HG03432 (cell line): ENCODE data around the gene KRTAP5-11.
"Not testable (repeated sequence)": the region's sequence is repeated elsewhere in the genome, so short reads cannot be mapped to it uniquely, and the experiment has no call there.

Experiments
- ATAC-seq: cut with Tn5 transposase; IDR thresholded peaks from one replicate; pipeline ENCODE4 v1.9.1; 2021; ENCODE audit warnings: mild to moderate bottlenecking, moderate library complexity; ENCODE audit not compliant: unreplicated experiment

KRTAP5-11 gene, protein sequence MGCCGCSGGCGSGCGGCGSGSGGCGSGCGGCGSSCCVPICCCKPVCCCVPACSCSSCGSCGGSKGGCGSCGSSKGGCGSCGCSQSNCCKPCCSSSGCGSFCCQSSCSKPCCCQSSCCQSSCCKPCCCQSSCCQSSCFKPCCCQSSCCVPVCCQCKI

DNA sequence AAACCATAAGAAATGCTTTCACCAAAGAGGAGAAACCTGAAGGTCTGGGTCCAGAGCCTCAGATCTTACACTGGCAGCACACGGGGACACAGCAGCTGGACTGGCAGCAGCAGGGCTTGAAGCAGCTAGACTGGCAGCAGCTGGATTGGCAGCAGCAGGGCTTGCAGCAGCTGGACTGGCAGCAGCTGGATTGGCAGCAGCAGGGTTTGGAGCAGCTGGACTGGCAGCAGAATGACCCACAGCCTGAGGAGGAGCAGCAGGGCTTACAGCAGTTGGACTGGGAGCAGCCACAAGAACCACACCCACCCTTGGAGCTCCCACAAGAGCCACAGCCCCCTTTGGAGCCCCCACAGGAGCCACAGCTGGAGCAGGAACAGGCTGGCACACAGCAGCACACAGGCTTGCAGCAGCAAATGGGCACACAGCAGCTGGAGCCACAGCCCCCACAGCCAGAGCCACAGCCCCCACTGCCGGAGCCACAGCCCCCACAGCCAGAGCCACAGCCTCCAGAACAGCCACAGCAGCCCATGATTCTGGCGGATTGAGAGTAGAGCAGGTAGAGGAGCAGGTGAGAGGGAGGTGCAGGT, at the start of gene KRTAP5-11:
Gene KRTAP5-11 (minus strand): TSS at position 567 of the 587 bp plus-strand sequence. CDS start 38 bp downstream, at position 529.
- ATAC-seq = no peak

DNA sequence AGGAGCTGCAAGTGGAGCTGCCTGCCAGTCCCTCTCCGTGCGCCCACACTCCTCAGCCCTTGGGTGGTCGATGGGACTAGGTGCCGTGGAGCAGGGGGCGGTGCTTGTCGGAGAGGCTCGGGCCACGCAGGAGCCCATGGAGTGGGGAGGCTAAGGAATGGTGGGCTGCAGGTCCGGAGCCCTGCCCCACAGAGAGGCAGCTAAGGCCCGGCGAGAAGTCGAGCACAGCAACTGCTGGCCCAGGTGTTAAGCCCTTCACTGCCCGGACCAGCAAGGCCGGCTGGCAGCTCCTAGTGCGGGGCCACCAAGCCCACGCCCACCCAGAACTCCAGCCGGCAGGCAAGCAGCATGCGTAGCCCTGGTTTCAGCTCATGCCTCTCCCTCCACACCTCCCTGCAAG, 48.9 kb upstream of the KRTAP5-11 start:
- ATAC-seq = not testable (repeated sequence)

GRCh38 chr11:71630071-71630470, 47.4 kb upstream of the KRTAP5-11 start:
- ATAC-seq = not testable (repeated sequence)

DNA sequence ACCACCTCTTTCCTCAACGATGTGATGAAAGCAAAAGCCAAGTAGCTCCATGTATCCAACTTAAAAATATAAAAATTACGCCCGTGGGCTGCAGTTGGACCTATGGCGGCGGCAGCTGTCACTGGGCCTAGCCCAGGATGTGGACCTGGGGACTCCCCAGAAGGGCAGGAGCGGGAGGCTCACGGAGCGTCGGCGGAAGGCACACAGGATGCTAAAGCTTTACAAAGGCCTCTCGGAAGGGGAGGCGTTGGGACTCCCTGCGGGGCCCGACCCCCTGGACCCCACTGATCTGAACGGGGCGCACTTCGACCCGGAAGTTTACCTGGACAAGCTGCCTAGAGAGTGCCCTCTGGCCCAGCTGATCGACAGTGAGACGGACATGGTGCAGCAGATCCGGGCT, 46.3 kb upstream of the KRTAP5-11 start:
- not testable (repeated sequence) for ATAC-seq

DNA sequence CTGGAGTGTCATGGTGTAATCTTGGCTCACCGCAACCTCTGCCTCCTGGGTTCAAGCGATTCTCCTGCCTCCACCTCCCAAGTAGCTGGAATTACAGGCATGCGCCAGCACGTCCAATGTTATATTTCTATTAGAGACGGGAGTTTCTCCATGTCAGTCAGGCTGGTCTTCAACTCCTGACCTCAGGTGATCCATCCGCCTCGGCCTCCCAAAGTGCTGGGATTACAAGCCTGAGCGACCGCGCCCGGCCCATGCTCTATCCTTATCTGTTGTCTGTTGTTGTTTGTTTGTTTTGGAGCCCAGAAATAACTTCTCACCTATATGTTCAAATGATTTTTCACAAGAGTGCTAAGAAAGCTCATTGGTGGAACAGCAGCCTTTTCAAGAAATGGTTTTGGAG, 40.6 kb upstream of the KRTAP5-11 start:
- not testable (repeated sequence) for ATAC-seq

- not testable (repeated sequence) for ATAC-seq
These were observed 39.9 kb upstream of the KRTAP5-11 start for GRCh38 chr11:71622561-71622960.

- not testable (repeated sequence) for ATAC-seq
These were observed 32.3 kb upstream of the KRTAP5-11 start for GRCh38 chr11:71615003-71615402.

DNA sequence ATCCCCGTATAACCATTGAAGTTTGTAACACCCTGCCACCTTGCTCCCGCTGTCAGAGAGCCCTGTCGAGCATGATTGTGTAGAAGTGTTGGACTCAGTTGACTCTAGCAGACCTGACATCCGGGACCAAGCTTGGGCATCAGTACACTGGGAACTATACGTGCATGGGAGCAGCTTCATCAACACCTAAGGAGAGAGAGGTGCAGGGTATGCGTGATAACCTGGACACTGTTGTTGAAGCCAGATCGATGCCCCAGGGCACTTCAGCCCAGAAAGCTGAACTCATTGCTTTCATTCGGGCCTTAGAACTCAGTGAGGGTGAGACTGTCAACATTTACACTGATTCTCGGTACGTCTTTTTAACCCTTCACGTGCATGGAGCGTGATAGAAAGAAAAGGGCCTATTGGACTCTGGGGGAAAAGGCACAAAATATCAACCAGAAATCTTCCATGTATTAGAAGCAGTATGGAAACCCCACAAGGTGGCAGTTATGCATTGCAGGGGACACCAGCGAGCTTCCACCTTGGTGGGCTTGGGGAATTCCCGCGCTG, 31.8 kb upstream of the KRTAP5-11 start:
- ATAC-seq = not testable (repeated sequence)

DNA sequence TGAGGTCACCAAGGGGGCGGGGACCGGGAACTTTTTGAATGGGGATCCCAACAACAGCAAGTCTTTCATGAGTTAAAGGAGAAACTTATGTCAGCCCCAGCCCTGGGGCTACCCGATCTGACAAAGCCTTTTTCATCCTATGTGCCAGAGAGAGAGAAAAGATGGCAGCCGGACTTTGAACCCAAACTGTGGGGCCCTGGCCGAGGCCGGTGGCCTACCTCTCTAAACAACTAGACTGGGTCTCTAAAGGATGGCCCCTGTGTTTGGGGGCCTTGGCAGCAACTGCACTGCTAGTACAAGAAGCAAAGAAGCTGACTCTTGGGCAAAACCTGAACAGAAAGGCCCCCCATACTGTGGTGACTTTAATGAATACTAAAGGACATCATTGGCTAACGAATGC, 31.3 kb upstream of the KRTAP5-11 start:
- not testable (repeated sequence) for ATAC-seq

DNA sequence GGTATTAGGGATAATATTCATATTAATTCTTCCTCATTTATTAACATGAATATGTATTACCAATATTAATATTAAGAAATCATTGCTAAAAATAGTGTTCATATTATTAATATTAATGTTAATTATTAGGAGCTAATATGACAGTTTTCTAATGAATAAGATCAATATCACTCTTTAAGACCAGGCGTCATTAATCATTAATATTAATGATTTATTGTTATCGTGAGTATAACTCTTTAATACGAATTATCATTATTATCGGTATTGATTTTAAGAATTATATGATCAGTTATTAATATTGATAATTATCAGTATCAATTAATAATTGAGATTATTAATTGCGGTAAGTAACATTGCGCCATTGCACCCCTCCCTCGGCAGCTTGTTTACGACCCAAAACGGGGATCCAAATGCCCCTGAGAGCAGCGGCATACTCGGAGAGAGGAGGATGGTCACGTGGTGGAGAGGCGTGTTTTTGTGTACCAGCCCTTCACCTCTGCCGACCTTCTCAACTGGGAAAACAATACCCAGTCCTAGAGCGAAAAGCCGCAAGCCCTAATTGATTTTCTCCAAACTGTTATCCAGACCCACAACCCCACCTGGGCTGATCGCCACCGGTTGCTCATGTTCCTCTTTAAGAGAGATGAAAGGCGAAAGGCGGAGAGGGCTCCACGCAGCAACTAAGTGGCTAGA, 28.7 kb upstream of the KRTAP5-11 start:
- not testable (repeated sequence) for ATAC-seq

DNA sequence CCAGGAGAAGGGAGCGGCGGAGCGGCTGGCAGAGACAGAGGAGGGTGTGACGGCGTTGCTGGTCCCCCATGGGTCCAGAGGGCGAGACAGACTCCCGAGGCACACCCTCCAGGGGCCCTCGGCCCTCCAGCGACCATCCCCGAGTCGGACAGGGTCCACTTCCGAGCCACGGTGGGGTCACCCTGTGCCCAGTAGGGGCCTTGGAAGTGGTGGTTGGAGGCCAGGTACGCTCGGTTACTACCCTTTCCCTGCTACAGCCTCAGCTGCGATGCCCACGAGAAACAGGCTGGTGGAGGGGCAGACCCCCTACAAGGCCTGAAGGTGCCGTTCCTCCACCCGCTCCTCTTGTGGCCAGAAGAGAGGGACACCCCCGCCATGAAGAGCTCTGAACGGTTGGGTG, 25.6 kb upstream of the KRTAP5-11 start:
- not testable (repeated sequence) for ATAC-seq

DNA sequence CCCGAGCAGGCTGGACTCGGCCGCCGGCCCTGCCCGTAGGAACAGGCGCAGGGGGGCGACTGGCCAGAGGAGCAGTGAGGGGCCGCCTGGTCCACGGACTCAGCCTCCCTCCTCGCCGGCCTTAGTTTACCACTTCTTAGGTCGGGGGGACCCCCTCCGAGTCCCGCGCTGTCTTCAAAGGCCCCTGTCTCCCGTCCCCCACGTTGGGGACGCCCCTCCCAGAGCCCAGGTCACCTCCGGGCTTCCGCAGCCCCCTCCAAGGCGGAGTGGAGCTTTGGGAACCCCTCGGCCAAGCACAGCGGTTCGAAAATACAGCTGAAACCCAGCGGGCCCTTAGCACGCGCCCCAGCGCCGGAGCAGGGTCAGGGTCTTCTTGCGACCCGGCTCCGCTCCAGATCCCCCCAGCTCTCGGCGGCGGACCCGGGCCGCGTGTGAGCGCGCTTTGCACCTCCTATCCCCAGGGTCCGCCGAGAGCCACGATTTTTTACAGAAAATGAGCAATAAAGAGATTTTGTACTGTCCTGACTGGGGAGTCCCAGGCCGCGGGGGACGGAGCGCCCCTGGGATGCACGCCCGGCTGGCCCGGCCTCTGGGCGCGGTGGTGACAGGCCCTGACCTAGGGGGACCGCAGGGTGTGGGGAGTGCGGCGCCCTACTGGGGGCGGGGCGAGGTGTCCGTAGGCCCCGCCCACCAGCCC, 25.0 kb upstream of the KRTAP5-11 start:
- not testable (repeated sequence) for ATAC-seq

DNA sequence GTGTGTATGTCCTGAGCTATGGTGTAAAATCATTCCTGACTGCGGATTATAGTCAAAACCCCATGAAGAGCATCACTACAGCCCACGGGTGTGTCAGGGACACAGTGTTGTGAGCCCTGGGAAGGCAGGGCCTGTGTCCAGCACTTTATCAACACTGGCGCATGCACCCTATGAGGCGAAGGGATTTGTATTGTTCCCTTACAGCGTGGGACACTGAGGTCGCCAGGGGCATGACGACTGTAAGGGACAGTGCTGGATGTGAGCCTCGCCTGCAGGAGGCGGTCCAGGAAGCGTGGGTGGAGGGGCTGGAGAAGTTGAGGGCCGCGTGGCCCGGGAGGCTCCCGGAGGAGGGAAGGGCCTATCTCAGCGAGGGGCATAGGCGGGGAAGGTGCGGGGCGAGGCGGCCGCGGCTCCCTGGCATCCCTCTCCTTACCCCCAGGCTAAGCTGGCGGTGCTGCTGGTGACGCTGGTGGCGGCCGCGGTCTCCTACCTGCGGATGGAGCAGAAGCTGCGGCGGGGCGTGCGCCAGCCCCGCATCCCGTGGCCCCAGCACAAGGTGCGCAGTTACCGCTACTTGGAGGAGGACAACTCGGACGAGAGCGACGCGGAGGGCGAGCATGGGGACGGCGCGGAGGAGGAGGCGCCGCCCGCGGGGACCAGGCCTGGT, 24.3 kb upstream of the KRTAP5-11 start:
- not testable (repeated sequence) for ATAC-seq

DNA sequence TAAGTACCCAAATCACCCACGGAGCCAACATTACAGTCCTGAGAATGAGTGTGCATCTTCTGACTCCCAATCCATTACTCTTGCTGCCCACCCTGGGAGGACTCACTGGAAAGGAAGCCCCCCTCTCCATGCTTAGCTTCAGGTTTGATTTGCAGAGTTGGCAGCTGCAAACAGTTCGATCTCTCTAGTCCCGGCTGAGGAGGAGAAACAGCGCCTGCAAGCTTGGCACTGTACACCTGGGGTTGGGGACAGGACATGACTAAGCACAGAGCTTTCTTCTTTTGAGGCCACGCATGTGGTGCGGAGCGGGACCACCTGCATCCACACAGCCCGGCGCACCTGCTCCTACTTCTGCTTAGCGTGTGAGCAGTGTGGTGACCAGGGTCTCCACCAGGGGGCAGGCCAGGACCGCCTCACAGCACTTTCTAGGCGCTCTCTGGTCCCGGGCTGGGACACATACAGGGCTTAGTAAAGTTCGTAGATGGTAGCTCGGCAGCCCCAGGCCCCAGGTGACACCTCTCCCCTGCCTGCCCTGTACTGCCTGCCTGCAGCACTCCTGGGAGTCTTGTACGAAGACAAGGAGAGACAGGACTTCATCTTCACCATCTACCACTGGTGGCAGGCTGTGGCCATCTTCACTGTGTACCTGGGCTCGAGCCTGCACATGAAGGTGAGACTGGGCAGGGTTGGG, 22.3 kb upstream of the KRTAP5-11 start:
- not testable (repeated sequence) for ATAC-seq

GRCh38 chr11:71603221-71603620, 20.5 kb upstream of the KRTAP5-11 start:
- ATAC-seq = not testable (repeated sequence)

DNA sequence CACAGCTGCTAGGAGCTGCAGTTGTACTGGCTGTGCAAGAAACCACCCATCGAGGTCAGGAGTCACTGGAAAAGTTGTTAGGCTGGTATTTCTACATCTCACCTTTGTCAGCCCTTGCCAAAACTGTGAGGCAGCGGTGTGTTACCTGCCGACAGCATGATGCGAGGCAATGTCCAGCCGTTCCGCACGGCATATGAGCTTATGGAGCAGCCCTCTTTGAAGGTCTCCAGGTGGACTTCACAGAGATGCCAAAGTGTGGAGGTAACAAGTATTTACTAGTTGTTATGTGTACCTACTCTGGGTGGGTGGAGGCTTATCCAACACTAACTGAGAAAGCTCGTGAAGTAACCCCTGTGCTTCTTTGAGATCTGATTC, 6.9 kb upstream of the KRTAP5-11 start:
- not testable (repeated sequence) for ATAC-seq

DNA sequence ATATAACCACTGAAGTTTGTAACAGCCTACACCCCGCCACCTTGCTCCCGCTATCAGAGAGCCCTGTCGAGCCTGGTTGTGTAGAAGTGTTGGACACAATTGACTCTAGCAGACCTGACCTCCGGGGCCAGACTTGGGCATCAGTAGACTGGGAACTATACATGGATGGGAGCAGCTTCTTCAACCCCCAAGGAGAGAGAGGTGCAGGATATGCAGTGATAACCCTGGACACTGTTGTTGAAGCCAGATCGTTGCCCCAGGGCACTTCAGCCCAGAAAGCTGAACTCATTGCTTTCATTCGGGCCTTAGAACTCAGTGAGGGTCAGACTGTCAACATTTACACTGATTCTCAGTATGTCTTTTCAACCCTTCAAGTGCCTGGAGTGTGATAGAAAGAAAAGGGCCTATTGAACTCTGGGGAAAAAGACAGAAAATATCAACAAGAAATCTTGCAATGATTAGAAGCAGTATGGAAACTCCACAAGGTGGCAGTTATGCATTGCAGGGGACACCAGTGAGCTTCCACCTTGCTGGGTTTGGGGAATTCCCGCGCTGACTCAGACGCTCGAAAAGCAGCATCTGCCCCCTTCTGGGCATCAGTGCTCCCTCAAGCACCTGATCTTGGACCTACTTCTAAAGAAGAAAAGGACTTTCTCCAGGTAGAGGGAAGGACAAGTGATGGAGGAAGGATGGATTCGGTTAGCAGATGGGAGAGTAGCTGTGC, 6.3 kb upstream of the KRTAP5-11 start:
- ATAC-seq = not testable (repeated sequence)

GRCh38 chr11:71588314-71588713, 5.6 kb upstream of the KRTAP5-11 start:
- not testable (repeated sequence) for ATAC-seq

DNA sequence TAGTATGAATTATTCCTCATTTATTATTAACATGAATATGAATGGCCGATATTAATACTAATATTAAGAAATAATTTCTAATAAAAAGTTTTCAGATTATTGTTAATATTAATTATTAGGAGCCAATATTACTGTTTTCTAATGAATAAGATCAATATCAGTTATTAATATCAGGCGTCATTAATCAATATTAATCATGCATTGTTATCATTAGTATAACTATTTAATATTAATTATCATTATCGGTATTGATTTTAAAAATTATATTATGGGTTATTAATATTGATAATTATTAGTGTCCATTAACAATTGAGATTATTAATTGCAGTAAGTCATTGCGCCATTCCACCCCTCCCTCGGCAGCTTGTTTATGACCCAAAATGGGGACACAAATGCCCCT, 3.0 kb upstream of the KRTAP5-11 start:
- ATAC-seq = not testable (repeated sequence)
